ENCODE measurements around the gene GALNT9. TPM values are rescaled to one million over a fixed set of nuclear protein-coding genes. Genes with fewer than 3 reads are reported as not detected.

The GALNT9 gene
- total RNA-seq, 2 experiments from 2014 or later: not detected

GRCh38 chr12:132258543-132258942 is 70.8 kb downstream of the GALNT9 start:
- ATAC-seq (ENCODE audit: poor library complexity) (no peak), DNase-seq (no peak)
- TF ChIP-seq CTCF (IDR thresholded peaks at IDR 0.05): no peak
- H3K4me1 Mint-ChIP-seq (ENCODE audit: low read depth): no peaks in the 10 kb centered on the region
- Histone ChIP-seq H3K9me3 (ENCODE audit: control insufficient read depth in 1 of 2, insufficient read depth in 1 of 2, low read length in 2 of 2) (no peaks in the 10 kb centered on the region), H3K4me1 (ENCODE audit: insufficient read depth, low read length) (no peaks in the 10 kb centered on the region), H3K27me3 (ENCODE audit: control insufficient read depth in 1 of 2, insufficient read depth in 2 of 2, low read length in 2 of 2) (peaks cover 0 to 3% of the 10 kb centered on the region in 2 experiments), H3K27ac (ENCODE audit: low read depth in 1 of 2, low read length in 2 of 2) (no peak overlapping the region), H3K36me3 (ENCODE audit: insufficient read depth, low read length) (no peaks in the 10 kb centered on the region), H3K4me3 (ENCODE audit: low read length) (no peak overlapping the region)
- no peaks in the 10 kb centered on the region for H3K9me3 Mint-ChIP-seq
- no peaks in the 10 kb centered on the region for H3K27me3 Mint-ChIP-seq
- no peak overlapping the region for H3K4me3 Mint-ChIP-seq
- intact Hi-C loops (cut with DNase I, micrococcal nuclease): no loop called here
- POLR2A ChIA-PET: no interaction called here
- CTCF ChIA-PET: no interaction called here
- no peak overlapping the region for H3K27ac Mint-ChIP-seq
- H3K36me3 Mint-ChIP-seq (ENCODE audit: low read depth): no peaks in the 10 kb centered on the region

- no peaks in the 10 kb centered on the region for H3K4me1 ChIP-seq (ENCODE audit: insufficient read depth, low read length)
- no peaks in the 10 kb centered on the region for H3K36me3 Mint-ChIP-seq (ENCODE audit: low read depth)
- no peak overlapping the region for H3K4me3 Mint-ChIP-seq
- ChIA-PET CTCF (no interaction called here), POLR2A (no interaction called here)
- no peaks in the 10 kb centered on the region for H3K27me3 Mint-ChIP-seq
- ATAC-seq (ENCODE audit: poor library complexity) (no peak), DNase-seq (no peak)
- peaks cover 0 to 3% of the 10 kb centered on the region in 2 experiments for H3K27me3 ChIP-seq (ENCODE audit: control insufficient read depth in 1 of 2, insufficient read depth in 2 of 2, low read length in 2 of 2)
- no peaks in the 10 kb centered on the region for H3K36me3 ChIP-seq (ENCODE audit: insufficient read depth, low read length)
- no peaks in the 10 kb centered on the region for H3K9me3 Mint-ChIP-seq
- H3K4me3 ChIP-seq (ENCODE audit: low read length): no peak overlapping the region
- no peak for TF ChIP-seq CTCF (IDR thresholded peaks at IDR 0.05)
- H3K27ac Mint-ChIP-seq: no peak overlapping the region
- H3K27ac ChIP-seq (ENCODE audit: low read depth in 1 of 2, low read length in 2 of 2): no peak overlapping the region
- H3K9me3 ChIP-seq (ENCODE audit: control insufficient read depth in 1 of 2, insufficient read depth in 1 of 2, low read length in 2 of 2): no peaks in the 10 kb centered on the region
- intact Hi-C loops (cut with DNase I, micrococcal nuclease): no loop called here
- H3K4me1 Mint-ChIP-seq (ENCODE audit: low read depth): no peaks in the 10 kb centered on the region
Observed at GRCh38 chr12:132257955-132258490, 71.4 kb downstream of the GALNT9 start.

DNA sequence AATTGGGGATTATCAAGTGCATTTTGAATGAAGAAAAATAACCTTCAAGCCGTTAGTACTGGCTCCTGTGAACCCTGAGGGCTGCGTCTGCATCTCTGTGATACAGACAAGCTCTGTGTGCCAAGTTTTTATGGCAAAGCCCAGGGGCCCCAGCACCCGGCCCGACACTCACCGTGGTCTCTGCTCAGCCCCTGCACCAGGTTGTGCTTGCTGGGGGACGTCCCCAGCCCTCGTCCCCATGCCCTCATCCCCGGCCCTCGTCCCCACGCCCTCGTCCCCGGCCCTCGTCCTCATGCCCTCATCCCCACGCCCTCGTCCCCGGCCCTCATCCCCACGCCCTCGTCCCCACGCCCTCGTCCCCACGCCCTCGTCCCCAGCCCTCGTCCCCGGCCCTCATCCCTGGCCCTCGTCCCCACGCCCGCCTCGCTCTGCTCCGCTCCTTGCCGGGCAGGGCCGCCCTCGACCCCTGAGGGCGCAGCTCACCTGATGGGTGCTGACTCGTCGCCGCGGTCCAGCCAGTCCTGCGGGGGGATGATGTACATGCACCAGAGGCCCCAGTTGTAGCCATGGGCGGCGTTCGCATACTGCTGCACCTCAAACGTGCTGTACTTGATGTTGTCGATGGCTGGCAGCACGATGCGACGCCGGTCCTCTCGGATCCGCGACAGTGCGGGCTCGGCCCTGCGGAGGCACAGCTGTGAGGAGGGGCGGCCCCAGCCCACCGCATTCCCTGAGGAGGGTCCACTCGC is 72.0 kb downstream of the GALNT9 start:
- Histone ChIP-seq H3K36me3 (ENCODE audit: insufficient read depth, low read length) (no peaks in the 10 kb centered on the region), H3K27ac (ENCODE audit: low read depth in 1 of 2, low read length in 2 of 2) (no peak overlapping the region), H3K4me3 (ENCODE audit: low read length) (no peak overlapping the region), H3K27me3 (ENCODE audit: control insufficient read depth in 1 of 2, insufficient read depth in 2 of 2, low read length in 2 of 2) (peaks cover 0 to 3% of the 10 kb centered on the region in 2 experiments), H3K9me3 (ENCODE audit: control insufficient read depth in 1 of 2, insufficient read depth in 1 of 2, low read length in 2 of 2) (no peaks in the 10 kb centered on the region), H3K4me1 (ENCODE audit: insufficient read depth, low read length) (no peaks in the 10 kb centered on the region)
- Mint-ChIP-seq H3K9me3 (no peaks in the 10 kb centered on the region), H3K36me3 (ENCODE audit: low read depth) (no peaks in the 10 kb centered on the region), H3K27me3 (no peaks in the 10 kb centered on the region), H3K4me3 (no peak overlapping the region), H3K27ac (no peak overlapping the region), H3K4me1 (ENCODE audit: low read depth) (no peaks in the 10 kb centered on the region)
- POLR2A ChIA-PET: no interaction called here
- no peak for ATAC-seq (ENCODE audit: poor library complexity)
- intact Hi-C loops (cut with DNase I, micrococcal nuclease): no loop called here
- no peak for TF ChIP-seq CTCF (IDR thresholded peaks at IDR 0.05)
- no peak for DNase-seq
- CTCF ChIA-PET: no interaction called here

All from CD4-positive, alpha-beta T cell (primary cell).